Measurements from ENCODE around the gene TREH. TPM values are rescaled to one million over a fixed set of nuclear protein-coding genes. Genes with fewer than 3 reads are reported as not detected.

The TREH gene
- total RNA-seq, 1 experiment from 2014 or later: 0.21 TPM

DNA sequence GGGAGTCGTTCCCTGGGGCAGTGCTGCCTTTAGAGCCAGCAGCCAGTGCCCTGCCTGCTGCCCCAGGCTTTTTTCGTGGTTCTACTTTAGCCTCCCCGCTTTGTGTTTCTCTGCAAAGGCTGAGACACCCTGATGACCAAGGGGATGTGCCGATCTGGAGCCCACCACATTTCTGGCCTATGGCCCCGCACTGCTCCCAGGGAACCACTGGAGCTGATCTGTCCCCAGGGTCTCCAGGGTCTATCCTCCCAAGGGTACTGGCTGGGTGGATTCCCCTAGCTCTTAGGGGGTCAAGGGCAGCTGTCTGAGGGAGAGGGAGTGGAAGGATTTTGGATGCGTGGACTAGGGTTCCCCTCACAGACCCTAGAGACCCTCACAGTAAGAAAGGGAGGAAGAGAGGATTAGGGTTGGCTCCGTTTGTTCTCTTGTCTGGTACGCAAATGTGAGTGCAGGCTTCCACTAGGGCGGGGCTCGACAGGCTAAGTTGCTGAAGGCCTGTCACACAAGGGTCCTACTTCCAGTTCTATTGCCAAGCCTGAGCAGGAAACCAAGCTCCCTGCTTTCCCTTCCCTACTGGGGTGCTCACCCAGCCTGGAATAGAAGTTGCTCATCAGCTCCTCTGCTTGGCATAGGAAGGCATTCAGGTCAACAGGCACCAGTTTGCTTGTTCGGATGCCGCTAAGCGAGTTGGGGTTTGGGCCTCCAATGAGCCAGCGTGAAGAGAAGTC is 19.3 kb downstream of the TREH start:
- Mint-ChIP-seq H3K4me3 (ENCODE audit: low read depth, unreplicated experiment) (no peak overlapping the region), H3K4me1 (ENCODE audit: low read depth, unreplicated experiment) (no peaks in the 10 kb centered on the region), H3K36me3 (ENCODE audit: insufficient read depth, unreplicated experiment) (peaks cover 10% of the 10 kb centered on the region), H3K9me3 (ENCODE audit: low read depth, unreplicated experiment) (no peaks in the 10 kb centered on the region), H3K27me3 (ENCODE audit: unreplicated experiment) (no peaks in the 10 kb centered on the region), H3K27ac (ENCODE audit: unreplicated experiment) (no peak overlapping the region)
- DNase-seq: no peak
- TF ChIP-seq, protein P1, sequence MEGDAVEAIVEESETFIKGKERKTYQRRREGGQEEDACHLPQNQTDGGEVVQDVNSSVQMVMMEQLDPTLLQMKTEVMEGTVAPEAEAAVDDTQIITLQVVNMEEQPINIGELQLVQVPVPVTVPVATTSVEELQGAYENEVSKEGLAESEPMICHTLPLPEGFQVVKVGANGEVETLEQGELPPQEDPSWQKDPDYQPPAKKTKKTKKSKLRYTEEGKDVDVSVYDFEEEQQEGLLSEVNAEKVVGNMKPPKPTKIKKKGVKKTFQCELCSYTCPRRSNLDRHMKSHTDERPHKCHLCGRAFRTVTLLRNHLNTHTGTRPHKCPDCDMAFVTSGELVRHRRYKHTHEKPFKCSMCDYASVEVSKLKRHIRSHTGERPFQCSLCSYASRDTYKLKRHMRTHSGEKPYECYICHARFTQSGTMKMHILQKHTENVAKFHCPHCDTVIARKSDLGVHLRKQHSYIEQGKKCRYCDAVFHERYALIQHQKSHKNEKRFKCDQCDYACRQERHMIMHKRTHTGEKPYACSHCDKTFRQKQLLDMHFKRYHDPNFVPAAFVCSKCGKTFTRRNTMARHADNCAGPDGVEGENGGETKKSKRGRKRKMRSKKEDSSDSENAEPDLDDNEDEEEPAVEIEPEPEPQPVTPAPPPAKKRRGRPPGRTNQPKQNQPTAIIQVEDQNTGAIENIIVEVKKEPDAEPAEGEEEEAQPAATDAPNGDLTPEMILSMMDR (IDR thresholded peaks at IDR 0.05; ENCODE audit: unreplicated experiment): no peak
- CTCF ChIA-PET: interaction anchor here (0.6 to 1.9 kb wide), 3 partner anchors 39 to 75 kb away, joined by 4 to 7 read pairs (median 4); partner anchors contain the start of gene PHLDB1
- intact Hi-C loops (cut with micrococcal nuclease; ENCODE audit: unreplicated experiment): loop anchor here (5.0 kb wide), 1 partner anchor 53 kb away; the partner anchor contains the start of gene PHLDB1
- BruUV-seq (replicated peaks): no TSS peak

DNA sequence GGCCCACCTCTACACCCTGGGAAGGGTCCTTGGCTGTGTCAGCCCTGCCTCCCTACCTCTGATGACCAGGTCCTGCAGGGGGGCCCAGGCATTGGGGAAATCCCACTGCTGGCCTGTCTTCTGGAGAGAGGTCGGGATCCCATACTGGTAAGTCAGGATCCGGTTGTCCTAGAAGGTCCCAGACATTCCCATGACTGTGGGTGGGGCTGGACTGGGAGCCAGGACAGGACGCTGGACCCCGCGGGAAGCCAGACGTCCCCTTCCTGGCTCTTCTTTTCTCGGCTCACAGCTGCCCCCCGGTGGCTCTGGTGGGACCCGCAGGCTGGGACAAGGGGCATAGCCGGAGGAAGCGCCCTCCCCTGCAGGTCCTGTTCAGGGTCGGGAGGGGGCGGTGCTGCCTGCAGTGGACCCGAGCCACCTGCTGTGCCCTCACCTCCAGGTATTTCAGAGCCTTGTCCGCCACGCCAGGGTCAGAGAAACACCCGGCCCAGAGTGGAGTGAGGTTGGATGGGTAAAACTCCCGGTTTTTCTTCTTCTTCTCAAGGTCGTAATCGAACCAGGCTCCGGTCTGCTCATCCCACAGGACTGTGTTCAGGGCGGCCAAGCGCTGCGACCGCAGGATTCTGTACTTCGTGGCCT is 20.0 kb downstream of the TREH start:
- Mint-ChIP-seq H3K4me3 (ENCODE audit: low read depth, unreplicated experiment) (no peak overlapping the region), H3K27me3 (ENCODE audit: unreplicated experiment) (no peaks in the 10 kb centered on the region), H3K36me3 (ENCODE audit: insufficient read depth, unreplicated experiment) (peaks cover 10% of the 10 kb centered on the region), H3K9me3 (ENCODE audit: low read depth, unreplicated experiment) (no peaks in the 10 kb centered on the region), H3K27ac (ENCODE audit: unreplicated experiment) (no peak overlapping the region), H3K4me1 (ENCODE audit: low read depth, unreplicated experiment) (no peaks in the 10 kb centered on the region)
- DNase-seq: peak; percentile 93
- TF ChIP-seq, protein P1 (IDR thresholded peaks at IDR 0.05; ENCODE audit: unreplicated experiment): peak; percentile 80
- BruUV-seq (replicated peaks): no TSS peak
- CTCF ChIA-PET: interaction anchor here (1.4 kb wide), 1 partner anchor 53 kb away, joined by 4 read pairs; the partner anchor contains the start of gene PHLDB1
- intact Hi-C loops (cut with micrococcal nuclease; ENCODE audit: unreplicated experiment): loop anchor here (5.0 kb wide), 1 partner anchor 52 kb away; the partner anchor contains the start of gene PHLDB1

DNA sequence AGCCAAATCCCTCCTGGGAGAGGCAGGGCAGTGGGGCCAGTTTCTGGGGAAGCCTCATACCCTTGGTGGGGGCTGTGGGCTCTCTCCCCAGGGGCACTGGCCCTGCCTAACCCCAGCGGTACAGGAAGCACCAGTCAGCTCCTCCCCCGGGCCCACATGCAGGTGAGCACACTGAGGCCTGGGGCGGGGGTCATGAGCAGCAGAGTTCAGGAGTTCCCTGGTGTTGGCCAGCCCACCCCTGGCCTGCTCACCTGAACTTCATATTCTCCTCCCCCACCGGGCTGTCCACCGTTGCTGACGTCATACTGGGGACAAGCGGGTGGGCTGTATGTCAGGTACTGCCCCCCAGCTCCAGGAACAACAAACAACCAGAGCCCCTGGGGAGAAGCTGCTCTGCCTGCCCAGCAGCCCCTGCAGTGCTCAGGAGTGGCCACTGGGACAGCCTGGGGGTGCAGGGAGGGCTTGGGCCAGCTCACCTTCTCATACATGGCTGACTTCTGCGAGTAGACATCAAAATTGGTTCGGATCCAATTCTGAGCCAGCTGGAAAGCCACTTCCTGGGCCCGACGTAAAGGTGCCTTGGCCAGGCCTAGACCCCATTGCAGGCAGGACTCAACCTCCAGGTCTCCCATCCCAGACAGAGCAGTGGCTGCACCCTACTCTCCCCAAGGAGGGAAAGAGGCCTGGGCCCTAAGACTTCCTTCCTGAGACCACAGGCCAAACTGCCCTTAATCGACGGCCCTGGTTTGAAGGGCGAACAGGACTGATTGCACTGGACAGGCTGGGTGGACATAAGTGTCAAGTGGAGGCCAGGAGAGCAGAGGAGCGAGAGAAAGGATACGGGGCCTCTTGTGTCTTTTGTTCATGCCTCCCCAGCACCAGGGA is 20.8 kb downstream of the TREH start:
- H3K9me3 Mint-ChIP-seq (ENCODE audit: low read depth, unreplicated experiment): no peaks in the 10 kb centered on the region
- H3K4me1 Mint-ChIP-seq (ENCODE audit: low read depth, unreplicated experiment): no peaks in the 10 kb centered on the region
- no peak overlapping the region for H3K27ac Mint-ChIP-seq (ENCODE audit: unreplicated experiment)
- peaks cover 10% of the 10 kb centered on the region for H3K36me3 Mint-ChIP-seq (ENCODE audit: insufficient read depth, unreplicated experiment)
- H3K4me3 Mint-ChIP-seq (ENCODE audit: low read depth, unreplicated experiment): no peak overlapping the region
- CTCF ChIA-PET: interaction anchor here (1.4 kb wide), 1 partner anchor 52 kb away, joined by 4 read pairs; the partner anchor contains the start of gene PHLDB1
- no peaks in the 10 kb centered on the region for H3K27me3 Mint-ChIP-seq (ENCODE audit: unreplicated experiment)
- intact Hi-C loops (cut with micrococcal nuclease; ENCODE audit: unreplicated experiment): loop anchor here (5.0 kb wide), 1 partner anchor 51 kb away; the partner anchor contains the start of gene PHLDB1
- TF ChIP-seq, protein P1 (IDR thresholded peaks at IDR 0.05; ENCODE audit: unreplicated experiment): no peak
- peak; percentile 19 for DNase-seq
- no TSS peak for BruUV-seq (replicated peaks)
